ENCODE results near the gene RTP2.
A peak's percentile ranks its signal among the peaks of the same experiment; 100 is the strongest.

The RTP2 gene

GRCh38 chr3:187702507-187703033 is at the start of gene RTP2:
RTP2 (minus strand) TSS chr3:187702557; CDS start chr3:187702128, 429 bp downstream.
- DNase-seq: no peak

GRCh38 chr3:187750513-187751123 is 48.3 kb upstream of the RTP2 start:
- peak; percentile 46 for DNase-seq

- peak; percentile 94 for DNase-seq
Observed at GRCh38 chr3:187750006-187750512, 47.7 kb upstream of the RTP2 start.

- DNase-seq: peak; percentile 38
Observed at GRCh38 chr3:187748050-187748481, 45.7 kb upstream of the RTP2 start.

GRCh38 chr3:187747506-187747905 is 45.1 kb upstream of the RTP2 start:
- DNase-seq: no peak

- no peak for DNase-seq
Observed at GRCh38 chr3:187746442-187747281, 44.3 kb upstream of the RTP2 start.

- no peak for DNase-seq
Observed at GRCh38 chr3:187746059-187746441, 43.7 kb upstream of the RTP2 start.

GRCh38 chr3:187745201-187746058 is 43.1 kb upstream of the RTP2 start, which contains the start of gene BCL6:
BCL6 (minus strand) TSS chr3:187745468; CDS start chr3:187733693, 11,775 bp downstream.
- peak; percentile 91 for DNase-seq

- peak; percentile 26 for DNase-seq
Observed at GRCh38 chr3:187744169-187745151, 42.1 kb upstream of the RTP2 start.

- peak; percentile 9 for DNase-seq
Observed at GRCh38 chr3:187743195-187744141, 41.1 kb upstream of the RTP2 start.

- DNase-seq: no peak
Observed at GRCh38 chr3:187742351-187743171, 40.2 kb upstream of the RTP2 start.

GRCh38 chr3:187741403-187742350 is 39.3 kb upstream of the RTP2 start:
- DNase-seq: peak; percentile 30

GRCh38 chr3:187740421-187741399 is 38.4 kb upstream of the RTP2 start:
- peak; percentile 7 for DNase-seq

- no peak for DNase-seq
Observed at GRCh38 chr3:187739561-187740332, 37.4 kb upstream of the RTP2 start.

GRCh38 chr3:187739094-187739560 is 36.8 kb upstream of the RTP2 start:
- no peak for DNase-seq
